GM19455 (cell line): ENCODE data around the gene TMTC4.
"Not testable (repeated sequence)": the region's sequence is repeated elsewhere in the genome, so short reads cannot be mapped to it uniquely, and the experiment has no call there.

Experiments used
- ATAC-seq: cut with Tn5 transposase; IDR thresholded peaks from one replicate; pipeline ENCODE4 v1.9.1; 2021; ENCODE audit not compliant: unreplicated experiment

Gene TMTC4

DNA sequence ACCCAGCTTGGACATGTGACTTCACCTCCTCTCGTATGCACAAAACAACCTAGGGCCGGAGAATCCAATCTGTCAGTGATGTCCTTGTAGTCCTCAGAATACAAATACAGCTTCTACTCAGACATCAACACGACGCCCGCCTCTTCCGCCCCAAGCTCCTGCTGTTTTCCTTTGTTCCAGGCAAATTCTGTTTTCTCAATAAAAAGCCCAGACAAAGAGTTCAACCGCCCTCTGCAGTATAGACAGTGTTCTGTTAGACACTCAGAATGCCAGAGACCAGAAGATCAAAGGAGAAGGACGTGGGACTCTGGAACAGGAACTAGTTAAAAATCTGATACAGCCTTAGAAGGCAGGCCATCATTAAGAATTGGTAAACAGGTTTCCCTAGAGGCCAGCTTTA, 44.0 kb downstream of the TMTC4 start:
- no peak for ATAC-seq

DNA sequence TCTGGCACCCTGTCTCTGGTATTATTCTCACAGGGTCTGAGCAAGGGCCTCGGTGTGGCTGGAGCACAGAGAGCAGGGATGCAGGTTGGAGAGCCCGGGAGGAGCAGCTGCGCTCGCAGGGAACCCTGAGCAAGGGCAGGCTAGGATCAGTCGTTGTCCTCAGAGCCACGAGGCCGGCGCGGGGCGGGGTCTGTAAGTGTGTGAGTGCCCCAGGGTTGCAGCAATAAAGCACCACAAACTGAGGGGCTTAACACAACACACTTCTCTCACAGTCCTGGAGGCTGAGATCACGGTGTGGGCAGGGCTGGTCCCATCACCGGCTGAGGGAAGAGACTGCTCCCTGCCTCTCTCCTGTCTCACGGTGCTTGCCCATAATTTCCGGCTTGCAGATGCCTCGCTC, 47.5 kb downstream of the TMTC4 start:
- ATAC-seq = no peak

DNA sequence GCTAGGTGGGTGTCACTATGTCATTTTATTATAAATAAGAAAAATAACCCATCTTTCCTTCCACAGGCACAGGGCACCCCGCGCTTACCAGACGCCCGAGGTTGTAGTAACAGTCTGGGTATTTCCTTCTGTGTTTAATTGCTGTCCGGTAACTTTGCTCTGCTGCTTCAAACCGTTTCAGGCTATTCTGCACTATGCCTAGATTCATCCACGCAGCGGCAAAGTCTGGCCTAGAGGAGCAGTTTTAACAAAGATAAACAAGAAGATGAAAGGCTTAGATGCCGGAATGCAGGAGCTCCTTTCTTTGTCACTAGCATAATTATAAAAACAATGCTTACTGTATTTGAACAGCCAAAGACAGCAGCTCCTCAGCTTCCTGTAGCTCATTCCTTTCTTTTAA, 49.1 kb downstream of the TMTC4 start:
- no peak for ATAC-seq

DNA sequence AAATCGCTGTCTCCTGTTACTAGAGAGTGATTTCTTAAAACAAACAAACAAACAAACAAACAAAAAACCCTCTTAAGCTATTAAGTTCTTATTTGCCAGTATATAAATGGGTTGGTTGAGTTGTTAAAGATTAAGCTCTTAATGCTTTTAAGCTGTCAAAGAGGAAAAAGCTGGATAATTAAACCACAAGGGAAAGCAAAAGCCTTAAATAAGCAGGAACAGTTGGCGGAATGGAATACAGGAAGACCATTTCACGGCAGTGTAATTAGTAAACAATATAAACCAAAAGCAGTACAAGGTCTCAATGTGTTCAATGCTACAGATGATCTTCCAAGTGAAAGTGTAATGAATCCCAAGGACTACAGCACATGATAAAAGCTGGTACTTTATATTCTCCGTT, 53.8 kb downstream of the TMTC4 start:
- no peak for ATAC-seq

DNA sequence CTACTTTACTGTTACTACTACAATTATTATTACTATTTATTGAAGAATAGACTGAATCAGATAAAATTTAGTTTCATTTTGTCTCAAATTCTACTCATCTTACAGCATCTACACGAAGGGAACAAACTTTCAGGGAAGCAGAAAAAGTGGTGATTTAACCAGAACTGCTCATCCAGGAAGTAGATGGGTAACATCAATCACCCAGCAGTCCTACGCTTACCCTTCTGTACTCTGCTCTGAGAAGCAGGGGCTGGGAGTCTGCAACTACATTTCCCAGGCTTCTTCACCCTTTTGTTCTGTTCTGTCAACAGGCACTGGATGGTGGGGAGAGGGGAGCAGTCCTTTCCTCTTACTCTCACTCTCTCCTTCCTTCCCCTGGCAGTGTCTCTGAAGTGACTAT, 54.7 kb downstream of the TMTC4 start:
- ATAC-seq = no peak

DNA sequence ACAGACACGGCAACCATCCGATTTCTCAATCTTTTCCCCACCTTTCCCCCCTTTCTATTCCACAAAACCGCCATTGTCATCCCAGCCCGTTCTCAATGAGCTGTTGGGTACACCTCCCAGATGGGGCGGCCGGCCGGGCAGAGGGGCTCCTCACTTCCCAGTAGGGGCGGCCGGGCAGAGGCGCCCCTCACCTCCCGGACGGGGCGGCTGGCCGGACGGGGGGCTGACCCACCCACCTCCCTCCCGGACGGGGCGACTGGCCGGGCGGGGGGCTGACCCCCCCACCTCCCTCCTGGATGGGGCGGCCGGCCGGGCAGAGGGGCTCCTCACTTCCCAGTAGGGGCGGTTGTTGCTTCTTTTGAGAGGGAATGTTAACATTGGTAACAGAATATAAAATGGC, 55.7 kb downstream of the TMTC4 start:
- not testable (repeated sequence) for ATAC-seq

DNA sequence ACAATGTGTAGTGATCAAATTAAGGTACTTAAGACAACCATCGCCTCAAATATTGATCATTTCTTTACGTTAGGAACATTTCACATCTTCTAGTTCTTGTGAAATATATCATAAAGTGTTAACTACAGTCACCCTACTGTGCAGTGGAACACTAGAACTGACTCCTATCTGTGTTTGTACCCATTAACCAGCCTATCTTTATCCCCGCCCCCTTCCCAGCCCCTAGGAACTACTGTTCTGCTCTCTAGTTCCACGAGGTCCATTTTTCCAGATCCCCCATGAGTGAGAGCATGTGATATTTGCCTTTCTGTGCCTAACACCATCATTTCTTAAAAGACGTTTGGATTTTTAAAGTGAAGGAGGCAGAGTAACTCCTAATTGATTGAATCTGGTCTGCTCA, 61.6 kb downstream of the TMTC4 start:
- no peak for ATAC-seq

DNA sequence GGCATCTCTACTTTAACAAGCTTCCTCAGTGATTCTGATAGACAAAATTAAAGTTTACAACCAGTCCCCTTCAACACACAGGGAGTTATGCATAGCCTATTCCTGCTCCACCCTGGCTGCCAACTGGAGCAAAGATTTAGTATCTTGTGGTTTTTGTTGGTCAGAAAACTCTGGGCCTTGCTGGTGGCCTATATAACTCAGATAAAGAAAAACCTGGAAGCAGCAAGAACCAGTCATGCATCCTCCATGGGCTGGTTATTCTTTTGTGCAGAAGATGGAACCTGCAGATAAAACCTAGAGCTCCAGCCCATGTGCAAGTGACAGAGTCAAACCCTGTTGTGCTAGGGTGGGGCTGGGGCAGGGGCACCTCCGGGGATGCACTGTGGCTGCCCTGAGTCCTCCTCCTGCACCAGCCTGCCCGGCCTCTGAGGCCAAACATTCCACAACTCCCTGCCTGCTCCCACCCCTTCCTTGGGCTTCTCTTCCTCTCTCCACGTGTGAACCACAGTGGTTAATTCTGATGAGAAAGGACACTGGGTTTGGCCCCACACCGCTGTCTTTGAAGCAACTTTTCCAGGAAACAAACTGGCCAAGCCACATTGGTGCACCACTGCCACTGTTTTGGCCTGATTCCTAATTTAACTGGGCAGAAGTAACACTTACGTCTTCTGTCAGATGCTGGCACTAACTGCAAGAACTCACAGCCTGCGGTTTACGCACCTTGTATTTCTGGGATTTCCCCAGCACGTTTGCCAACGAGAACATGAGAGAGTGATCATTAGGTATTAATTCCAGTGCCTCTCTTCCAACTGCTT, 62.7 kb downstream of the TMTC4 start:
- ATAC-seq = no peak

DNA sequence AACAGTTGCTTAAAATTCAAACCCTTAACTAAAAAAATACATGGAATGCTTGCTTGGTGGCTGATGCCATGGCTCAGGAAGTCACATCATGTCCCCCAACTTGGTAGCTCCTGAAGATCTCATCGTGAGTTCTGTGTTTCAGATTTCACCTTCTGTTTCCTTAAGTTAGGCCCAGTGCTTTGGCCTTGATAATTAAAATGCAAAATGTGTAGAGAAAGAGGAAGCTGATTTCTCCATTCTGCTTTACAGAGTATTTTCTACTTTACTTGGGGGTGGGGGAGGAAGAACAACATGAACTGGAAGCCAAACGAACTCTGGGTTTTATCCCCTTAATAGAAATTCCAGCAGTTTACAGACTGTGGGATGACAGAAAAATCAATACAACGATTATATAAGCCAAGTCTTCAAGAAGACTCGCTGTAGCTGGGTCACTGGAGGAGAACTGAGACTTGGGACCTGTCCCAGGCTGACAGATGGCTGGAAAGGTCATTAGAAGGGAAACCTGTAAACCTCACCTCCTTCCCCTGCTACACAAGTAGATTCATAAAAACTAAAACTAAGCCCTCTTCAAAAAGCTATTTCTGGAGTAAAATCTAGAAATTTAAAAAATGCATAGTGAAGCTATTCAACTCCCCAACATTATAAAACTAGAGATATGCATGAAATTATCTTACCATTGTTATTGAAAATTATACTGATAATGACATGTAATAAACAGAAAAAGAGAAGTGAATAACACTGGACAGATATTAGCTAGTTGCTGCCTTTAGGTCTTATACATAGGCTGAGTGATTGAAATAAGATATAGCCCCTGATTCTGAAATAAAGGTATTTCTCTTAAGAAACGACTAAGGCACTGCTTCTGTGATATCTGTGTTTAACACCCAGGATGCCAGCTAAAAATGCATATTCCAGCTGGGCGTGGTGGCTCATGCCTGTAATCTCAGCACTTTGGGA, 63.9 kb downstream of the TMTC4 start:
- ATAC-seq = no peak

DNA sequence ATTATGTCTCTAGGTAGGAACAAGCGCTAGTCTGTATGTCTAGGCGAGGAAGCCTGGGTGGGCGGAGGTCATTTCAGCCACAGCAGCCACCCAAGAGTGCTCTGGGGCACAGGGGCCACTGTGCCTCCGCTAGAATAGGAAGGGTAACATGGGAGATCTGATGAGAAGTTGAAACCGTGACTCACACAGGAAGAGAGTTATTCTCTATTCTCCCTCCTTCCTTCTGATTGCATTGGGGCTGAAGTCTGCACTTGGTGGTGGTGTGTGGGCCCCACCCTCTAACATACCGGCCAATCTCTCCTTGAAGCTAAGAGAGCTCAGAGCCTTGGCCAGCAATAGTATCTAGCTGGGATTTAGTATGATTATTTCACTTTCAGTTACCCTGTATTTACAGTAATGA, 65.7 kb downstream of the TMTC4 start:
- peak; percentile 72 for ATAC-seq

DNA sequence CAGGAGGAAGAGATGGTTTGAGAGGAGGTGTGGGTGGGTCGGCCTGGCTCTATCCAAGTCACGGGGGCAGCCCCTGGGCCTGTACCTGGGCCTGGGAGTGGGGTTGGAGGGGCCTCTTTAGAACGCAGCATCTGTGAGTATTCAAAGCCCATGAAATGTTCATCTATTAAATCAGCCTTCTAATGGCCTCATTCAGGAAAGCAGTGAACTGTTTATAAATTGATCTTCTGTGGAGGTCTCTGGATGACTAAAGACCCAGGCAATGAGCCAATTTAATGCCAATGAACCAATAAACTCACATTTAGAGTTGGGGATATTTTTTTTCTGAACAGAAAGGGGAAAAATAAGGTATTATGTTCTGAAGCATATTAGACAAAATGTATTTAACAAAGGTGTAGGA, 66.1 kb downstream of the TMTC4 start:
- no peak for ATAC-seq

DNA sequence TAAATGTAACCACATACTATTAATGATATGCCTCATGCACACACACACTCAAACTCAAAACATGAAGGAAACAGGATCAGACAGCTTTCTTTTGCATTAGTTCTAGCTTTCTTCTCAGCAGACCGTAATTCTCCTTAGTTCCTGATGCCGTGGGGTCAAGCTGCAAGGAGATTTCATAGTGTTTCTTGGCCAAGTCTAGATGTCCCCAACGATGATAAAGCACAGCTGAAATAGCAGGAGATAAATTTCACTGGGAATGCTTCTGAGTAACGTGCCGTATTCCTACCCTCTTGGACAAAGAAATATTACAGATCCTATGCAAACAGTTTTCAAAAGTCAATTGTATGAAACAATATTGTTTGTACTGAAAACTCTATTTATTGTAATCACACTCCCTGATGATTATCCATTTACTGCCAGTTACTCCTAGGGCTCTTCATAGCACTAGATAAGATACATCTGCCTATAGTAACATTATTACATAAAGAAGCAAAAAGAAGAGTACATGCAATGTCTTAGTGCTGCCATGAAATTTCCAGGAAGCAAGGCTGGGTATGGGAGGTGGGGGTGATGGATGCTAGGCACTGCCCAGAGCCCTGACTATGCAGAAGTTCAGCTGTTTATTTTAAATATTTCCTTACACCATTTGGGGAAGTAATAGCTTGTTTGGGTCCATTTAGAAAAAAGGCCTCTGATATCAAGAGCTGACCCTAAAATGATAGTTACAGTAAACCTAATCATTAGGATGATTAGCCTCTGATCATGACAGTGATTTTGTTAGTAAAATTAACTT, 69.5 kb downstream of the TMTC4 start:
- ATAC-seq = no peak

DNA sequence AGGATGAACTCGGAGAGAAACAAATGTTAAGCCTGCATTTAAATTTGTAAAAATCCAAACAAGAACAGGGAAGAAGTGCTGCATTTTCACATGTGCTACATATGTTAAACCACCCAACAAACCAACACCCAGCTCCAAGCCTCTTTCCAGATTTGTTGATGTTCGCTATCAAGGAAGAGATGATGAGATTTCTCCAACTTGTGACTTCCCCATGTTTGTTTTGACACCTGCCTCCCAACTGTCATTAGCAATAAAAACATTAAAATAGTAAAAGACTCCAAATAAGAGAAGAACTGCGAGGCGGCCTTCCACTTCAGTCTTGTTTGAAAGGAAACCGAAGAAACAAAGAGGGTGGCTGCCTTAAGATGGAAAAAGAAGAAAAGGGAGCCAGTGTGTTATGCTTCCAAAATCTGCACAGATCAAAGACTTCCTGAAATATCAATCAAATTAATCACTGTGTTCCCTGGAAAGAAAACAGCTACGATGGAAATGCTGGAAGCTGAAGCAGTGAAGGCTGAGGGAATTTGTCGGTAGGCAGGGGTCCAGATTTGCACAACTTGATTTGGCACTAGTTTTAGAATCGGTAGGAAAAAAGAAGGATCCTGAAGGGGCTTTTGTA, 72.0 kb downstream of the TMTC4 start:
- ATAC-seq = no peak

DNA sequence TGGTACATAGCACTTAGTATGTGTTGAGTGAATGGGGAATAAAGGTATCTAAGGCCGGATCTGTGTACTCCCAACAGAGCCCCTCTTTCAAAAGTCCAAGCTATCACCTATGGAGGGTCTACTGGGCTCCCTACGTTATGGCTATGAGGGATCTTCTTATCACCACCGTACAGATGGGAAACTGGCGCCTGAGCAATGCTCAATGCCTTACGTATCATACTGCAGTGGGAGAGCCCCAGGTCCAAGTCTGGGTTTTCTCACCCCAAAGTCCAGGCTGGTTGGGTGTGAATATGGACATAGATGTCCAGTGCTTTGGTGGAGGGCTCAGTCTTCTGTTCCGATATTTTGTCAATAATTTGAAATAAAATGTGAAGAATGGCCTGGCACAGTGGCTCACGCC, 72.9 kb downstream of the TMTC4 start:
- no peak for ATAC-seq

DNA sequence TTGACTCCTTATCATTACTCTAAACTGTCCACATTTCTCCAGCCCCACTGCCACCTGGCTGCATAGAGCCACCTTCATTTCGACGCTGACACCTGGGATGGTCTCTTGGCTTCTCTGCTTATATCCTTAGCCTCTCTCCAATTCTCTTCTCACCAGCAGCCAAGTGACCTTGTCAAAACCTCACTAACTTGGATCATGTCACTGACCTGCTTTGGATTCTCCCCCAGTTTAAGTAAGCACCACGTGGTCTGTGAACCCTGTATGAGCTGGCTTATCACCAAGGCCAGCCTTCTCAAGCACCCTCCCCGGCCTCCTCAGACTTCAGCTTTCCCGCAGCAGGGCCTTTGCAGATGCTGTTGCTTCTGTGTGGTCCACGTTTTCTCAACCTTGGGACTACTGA, 73.7 kb downstream of the TMTC4 start:
- ATAC-seq = no peak

DNA sequence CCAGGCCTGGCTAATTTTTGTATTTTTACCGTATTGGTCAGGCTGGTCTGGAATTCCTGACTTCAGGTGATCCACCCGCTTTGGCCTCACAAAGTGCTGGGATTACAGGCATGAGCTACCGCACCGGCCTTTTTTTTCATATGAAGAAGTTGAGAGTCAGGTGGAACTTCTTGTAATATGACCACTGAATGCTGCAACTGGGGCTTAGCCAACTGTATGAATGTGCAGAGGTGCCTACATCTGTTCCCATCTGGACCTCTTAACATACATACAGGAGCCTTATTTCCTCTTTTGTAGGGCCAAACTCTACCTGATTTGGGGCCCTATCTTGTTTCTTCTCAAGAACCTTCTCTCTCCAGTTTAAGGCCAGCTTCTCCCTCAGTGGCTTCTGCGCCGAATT, 74.1 kb downstream of the TMTC4 start:
- ATAC-seq = no peak

DNA sequence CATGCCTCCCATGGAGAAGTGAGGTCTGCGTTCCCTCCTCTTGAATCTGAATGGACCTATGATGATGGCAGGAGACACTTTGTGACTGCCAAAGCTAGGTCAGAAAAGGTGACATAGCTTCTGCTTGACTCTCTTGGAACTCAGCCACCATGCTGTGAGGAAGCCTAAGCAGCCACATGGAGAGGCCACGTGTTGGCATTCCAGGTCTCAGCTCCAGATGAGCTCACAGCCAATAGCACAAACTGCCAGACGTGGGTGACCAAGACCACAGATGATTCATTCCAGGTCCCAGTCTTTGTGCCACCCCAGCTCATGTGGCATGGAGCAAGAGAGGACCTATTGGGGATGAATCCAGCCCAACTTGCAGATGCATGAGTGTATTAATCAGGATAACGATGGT, 77.3 kb downstream of the TMTC4 start:
- no peak for ATAC-seq

DNA sequence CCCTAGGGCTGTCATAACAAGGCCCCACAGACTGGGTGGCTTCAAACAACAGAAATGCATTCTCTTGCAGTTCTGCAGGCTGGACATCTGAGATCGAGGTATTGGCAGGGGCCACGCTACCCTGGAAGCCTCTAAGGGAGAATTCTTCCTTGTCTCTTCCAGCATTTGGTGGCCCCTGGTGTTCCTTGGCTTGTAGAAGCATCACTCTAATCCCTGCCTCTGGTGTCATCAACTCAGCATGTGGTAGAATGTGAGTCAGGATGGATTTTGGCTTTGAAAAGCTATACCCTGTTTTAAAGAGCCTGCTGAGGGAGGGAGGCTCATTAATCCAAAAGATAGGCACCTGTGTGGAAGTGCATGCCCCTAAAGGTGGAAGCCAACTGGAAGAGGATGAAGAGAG, 78.1 kb downstream of the TMTC4 start:
- no peak for ATAC-seq

DNA sequence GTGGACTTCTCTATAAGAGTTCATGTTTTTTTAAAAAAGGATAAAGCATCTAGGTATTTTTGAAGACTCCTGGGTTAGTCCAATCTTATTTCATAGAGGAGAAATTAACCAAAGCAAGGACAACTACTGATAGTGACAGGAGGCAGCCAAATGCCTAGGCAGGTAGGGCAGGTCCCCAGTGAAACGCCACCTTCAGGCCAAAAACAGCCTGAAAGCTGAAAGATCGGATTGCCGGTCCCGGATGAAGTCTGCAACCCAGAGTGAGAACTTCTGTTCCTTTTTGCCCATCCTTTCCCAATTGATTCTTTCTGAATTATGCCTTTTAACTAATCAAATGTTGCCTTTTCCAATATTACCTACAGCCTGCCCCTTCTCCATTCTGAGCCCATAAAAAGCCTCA, 79.9 kb downstream of the TMTC4 start:
- ATAC-seq = no peak

DNA sequence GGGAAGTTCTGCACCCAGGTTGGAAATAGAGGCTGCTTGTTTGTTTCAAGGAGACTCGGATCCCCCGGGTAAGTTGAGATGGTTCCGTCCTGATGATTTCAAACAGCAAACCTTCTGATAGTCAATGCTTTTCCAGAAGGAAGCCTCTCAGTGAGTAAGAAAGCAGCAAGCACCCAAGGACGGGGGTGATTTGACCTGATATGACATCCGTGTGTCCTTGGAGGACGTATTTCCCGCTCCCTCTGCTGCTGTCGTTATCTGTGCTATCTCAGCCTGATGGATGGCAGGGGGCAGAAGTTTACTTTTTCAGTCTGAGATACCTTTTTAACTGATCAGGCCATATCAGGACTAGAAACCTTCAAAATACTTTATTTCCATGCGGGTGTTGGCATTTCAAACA, 80.3 kb downstream of the TMTC4 start:
- no peak for ATAC-seq

DNA sequence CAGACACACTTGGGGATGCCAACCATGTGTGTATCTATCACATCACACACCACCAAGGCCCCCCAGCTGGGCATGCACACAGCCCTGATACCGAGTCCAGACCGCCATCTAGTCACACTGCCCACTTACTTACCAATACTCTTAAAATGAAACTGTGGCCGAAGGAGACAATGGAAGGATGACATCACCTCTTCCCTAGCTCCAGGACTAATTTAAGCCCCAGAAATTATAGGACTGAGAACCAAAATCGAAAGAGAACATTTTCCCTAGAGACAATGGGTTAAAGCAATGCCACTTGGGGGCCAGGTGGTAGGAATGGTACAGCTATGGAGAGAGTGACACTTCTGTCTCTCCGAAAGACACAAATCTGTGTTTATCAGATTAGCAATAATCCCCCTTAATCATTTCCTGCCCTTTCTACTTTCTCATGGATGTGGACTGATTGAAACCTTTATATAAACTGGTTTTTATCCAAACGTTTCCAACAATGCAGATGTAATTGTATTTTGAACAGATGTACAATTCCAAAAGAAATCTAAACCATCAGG, 85.3 kb downstream of the TMTC4 start:
- ATAC-seq = no peak
